COR-L47 (cell line): Measurements from ENCODE around the gene MIER1.
"Not testable (repeated sequence)": the region's sequence is repeated elsewhere in the genome, so short reads cannot be mapped to it uniquely, and the experiment has no call there.

Source experiments
- DNase-seq: peaks from one replicate; lab custom pipeline; 2025; lab: John Stamatoyannopoulos, UW

The MIER1 gene

GRCh38 chr1:66938613-66939012, 13.8 kb downstream of the MIER1 start:
- DNase-seq = no peak

DNA sequence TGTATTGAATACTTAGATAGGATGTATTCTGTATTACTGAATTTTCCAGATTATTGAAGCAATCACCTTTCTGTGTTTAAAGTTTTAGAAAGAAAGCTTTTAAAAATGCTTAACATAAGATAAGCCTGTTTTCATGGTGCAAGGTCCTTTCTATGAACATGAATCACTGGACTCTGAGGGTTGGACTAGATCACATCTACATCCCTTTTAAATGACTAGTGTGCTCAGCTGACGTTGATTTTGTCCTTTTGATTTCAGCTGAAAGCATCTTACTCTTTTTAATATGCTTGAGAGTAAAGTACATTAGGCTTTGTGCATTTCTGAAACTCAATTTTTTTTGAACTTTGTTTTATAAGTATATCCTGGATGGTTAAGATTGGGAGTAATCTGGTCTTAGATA, 16.2 kb downstream of the MIER1 start:
- DNase-seq = no peak

DNA sequence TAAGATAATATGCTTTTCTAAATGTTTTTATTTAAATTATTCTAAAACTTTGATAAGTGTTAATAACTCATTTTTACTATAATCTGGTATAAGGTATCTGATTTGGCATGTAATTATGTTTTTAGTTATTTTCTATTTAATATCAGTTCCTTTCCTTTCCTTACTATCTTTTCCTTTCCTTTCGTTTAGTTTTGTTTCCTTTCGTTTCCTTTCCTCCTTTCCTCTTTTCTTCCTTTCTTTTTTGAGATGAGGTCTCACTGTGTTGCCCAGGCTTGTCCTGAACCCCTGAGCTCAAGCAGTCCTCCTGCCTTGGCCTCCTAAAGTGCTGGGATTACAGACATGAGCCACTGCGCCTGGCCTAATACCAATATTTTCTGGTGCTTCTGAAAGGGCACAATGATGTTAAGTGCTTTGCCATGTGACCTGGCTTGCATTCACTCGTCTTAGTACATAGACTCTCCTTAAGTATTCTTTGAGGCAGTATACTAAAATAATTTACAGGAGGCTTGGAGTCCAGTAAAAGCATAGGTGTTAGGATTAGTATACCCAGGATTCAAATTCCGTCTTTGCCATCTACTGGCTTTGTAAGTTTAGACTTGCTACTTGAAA, 18.7 kb downstream of the MIER1 start:
- no peak for DNase-seq

GRCh38 chr1:66944330-66945274, 19.8 kb downstream of the MIER1 start:
- DNase-seq = no peak

GRCh38 chr1:66945316-66945715, 20.5 kb downstream of the MIER1 start:
- no peak for DNase-seq

DNA sequence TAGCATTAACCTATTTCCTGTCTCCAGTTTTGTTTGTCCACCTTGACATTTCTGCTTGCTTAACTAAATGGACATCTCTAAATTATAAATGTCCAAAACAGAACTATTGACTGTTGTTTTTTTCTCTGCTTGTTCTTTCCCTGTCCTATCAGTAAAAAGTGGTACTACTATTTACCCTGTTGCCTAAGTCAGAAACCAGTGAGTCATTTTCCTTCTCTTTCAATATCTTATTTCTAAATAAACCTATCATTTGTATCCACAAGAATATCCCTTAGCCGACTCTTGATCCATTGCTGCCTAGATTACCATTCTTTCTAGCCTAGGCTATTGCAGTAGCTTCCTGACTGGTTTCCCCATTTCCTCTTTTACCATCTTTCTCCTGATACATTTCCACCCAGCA, 22.5 kb downstream of the MIER1 start:
- DNase-seq = no peak

DNA sequence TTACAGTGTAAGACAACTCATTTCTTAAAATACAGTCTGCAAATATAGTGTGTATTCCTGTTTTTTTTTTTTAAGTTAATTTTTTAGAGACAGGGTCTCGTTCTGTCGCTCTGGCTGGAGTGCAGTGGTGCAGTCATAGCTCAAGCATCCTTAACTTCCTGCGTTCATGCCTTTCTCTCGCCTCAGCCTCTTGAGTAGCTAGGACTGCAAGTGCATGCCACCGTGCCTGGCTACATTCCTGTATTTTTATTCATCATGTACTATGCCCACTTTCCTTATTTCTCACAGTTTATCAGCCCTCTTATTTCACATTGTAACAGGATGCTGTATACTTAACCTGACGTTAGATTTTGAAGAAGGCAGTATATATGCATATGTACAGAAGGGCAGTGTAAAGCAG, 26.7 kb downstream of the MIER1 start:
- DNase-seq = no peak

- DNase-seq = no peak
Measured at GRCh38 chr1:66954208-66954607, 29.4 kb downstream of the MIER1 start.

DNA sequence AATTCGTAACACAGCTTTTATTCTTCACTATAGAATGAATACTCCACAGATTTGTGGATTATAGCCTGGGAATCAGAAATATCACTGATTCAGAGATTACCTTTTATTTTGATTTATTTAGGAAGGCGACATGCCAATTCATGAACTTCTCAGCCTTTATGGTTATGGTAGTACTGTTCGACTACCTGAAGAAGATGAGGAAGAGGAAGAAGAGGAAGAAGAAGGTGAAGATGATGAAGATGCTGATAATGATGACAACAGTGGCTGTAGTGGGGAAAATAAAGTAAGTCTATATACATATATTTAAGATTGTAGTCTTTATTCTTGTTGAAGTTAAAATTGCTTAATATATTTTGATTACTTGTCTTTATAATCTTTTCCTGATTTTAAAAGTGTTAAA, 33.1 kb downstream of the MIER1 start:
- DNase-seq = no peak

DNA sequence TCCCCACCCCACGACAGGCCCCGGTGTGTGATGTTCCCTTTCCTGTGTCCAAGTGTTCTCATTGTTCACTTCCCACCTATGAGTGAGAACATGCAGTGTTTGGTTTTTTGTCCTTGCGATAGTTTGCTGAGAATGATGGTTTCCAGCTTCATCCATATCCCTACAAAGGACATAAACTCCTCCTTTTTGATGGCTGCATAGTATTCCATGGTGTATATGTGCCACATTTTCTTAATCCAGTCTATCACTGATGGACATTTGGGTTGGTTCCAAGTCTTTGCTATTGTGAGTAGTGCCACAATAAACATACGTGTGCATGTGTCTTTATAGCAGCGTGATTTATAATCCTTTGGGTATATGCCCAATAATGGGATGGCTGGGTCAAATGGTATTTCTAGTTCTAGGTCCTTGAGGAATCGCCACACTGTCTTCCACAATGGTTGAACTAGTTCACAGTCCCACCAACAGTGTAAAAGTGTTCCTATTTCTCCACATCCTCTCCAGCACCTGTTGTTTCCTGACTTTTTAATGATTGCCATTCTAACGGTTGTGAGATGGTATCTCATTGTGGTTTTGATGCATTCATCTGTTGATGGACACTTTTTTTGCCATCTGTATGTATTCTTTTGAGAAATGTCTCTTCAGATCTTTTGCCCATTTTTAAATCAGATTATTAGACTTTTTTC, 41.5 kb downstream of the MIER1 start:
- DNase-seq = not testable (repeated sequence)

DNA sequence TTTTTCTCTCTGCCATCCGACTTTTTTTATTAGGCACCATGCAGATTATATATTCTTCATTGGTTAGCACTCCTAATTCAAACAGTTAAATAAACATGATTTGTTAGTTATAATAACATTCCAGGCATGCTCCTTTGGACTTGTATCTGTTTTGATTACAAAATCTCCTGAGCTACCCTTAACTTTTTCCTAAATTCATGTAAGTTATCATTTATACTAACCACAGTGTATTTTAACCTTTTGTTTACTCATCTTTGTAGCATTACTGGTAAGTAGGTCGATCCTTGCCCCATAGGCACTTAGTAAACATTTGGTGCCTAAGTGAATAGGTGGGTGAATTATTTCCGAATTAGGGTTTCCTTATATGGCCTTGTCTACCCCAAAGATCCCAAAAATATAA, 43.8 kb downstream of the MIER1 start:
- DNase-seq = no peak

- DNase-seq = no peak
Measured at GRCh38 chr1:66978201-66978600, 53.4 kb downstream of the MIER1 start.

DNA sequence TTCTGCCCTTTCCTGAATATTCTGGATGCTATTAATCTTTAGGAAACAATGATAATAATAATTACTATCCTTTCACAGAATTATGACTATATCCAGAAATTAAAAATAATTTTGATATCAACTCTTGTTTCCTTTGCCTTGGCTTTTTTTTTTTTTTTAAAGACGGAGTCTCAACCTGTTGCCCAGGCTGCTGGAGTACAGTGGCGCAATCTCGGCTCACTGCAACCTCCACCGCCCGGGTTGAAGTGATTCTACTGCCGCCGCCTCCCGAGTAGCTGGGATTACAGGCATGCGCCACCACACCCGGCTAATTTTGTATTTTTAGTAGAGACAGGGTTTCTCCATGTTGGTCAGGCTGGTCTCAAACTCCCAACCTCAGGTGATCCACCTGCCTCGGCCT, 54.8 kb downstream of the MIER1 start:
- DNase-seq = not testable (repeated sequence)

DNA sequence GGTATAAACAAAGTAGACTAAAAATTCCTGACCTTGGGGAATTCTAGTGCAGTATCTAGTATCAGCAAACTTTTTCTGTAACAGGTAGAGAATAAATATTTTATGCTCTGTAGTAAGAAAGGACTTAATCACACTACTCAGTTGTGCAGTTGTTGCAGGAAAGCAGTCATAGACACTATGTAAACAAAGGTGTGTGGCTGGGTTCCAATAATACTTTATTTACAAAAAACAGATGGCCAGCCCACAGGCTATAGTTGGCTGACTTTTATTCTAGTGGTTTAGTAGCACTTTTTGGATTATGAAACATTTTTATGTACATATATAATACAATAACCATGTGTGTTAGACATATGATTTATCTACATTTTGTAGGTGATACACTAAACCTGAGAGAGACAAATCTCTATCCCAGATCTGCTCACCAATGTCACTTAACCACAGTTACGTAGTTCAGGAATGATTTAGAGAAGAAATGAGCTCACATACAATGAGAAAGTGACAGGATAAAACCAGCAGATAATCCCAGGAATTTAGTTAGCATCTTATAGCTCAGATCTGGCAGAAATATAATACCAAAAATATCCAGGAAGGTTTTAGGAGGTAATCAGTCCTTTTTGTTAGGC, 56.1 kb downstream of the MIER1 start:
- peak; percentile 13 for DNase-seq

DNA sequence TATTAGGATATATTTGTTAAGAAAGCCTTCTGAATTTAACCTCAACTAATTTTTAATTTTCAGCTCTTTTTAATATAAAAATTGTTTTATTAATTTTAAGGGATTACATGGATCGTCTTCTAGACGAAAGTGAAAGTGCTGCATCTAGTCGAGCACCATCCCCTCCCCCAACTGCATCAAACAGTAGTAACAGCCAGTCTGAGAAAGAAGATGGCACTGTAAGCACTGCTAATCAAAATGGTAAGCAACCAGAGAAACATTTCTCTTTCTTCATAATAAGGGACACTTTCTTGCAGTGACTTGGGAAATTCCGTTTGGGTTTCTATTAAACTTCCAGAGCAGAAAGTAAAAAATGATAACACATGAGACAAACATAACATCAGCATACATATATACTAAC, 56.9 kb downstream of the MIER1 start:
- DNase-seq = no peak

DNA sequence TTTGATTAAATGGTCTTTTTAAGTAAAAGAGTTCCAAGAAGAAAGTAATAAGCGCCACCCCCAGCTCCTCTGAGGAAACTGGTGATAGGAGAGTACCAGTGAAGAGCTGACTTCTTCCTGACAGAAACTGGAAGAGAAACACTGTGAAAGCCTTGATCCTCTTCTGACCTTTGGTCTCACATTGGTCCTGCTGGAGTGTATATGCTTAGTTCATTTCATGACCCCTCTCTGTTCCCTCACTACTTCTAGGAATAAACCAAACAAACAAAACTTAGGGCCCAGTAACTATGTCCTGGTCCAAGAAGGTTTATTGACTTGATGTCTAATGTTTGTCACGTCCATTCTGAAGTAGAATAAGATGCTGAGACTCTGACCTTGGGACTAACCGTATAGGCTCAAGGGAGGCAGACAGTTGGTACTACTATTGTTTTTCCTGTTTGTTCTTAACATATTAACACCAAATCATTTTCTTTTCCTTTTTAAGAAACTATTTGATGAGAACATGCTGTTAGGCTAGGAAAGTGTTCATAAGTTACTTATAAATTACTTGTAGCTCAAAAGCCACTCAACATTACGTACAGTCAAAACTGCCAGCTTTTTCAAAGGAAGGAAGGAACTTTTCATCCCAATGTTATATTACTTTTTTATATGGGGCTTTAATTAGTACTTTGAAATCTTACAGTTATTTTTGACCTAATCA, 57.9 kb downstream of the MIER1 start:
- DNase-seq = no peak

GRCh38 chr1:66984491-66984890, 59.7 kb downstream of the MIER1 start:
- DNase-seq = no peak

- DNase-seq = no peak
Measured at GRCh38 chr1:66985835-66986234, 61.0 kb downstream of the MIER1 start.

GRCh38 chr1:66993076-66993475, 68.3 kb downstream of the MIER1 start:
- DNase-seq = no peak

DNA sequence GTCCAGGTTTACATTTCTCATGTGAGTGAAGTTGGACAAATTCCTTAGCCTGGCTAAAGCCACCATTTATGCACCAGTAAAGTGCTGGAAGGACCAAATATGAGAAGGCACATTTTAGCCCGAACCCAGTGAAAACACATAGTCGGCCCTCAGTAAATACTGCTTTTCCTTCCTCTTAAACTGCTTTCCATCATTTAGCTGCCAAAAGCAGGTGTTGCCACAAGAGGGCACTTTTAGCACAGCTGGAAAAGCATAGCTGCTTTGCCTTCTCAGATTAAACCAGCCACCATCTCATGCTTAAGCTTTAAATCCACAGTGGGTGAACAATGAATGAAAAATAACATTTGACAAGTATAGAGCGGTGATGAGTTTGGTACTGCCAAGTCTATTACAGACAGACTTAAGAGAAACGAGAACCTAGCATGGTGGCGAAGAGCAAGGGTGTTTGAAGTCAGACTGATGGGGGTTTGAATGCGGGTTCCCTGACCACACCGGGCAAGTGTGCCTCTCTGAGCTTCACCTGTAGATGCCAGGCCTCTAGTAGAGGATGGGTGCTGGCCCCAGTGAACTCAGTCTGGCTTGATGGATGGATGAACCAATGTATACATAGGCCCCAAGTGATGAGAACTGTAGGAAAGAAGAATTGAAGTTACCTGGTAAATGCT, 71.4 kb downstream of the MIER1 start:
- DNase-seq = peak; percentile 61

DNA sequence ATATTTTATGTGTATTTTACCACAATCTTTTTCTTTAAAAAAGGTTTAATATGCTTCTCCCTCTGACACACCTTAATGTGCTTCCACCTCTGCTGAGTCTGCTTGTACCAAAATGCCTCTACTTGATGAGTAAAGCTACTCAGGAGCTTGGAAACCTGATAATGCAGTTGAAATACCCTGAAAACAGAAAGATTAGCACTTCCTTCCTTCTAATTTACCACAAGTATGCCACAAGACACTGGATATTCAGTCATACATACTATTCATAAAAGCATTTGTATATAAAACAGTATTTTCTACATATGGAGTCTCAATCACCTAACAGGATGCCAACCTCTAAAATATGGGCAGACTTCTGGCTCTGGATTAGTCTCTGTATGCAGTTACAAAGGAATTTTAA, 74.2 kb downstream of the MIER1 start:
- no peak for DNase-seq
